AG09319 (cell line): ENCODE data around the gene LENEP.

Experiments used
- DNase-seq: peaks from one replicate; pipeline ENCODE4 v3.0.0-alpha.2; 2010; ENCODE audit warnings: low read depth; ENCODE audit errors: extremely low read depth
- TF ChIP-seq, protein P1 (sequence below): IDR thresholded peaks from 2 replicates; pipeline ENCODE4 v1.5.1; 2011; ENCODE audit warnings: low read depth, mild to moderate bottlenecking, inconsistent platforms, low read length, moderate library complexity

Gene LENEP

DNA sequence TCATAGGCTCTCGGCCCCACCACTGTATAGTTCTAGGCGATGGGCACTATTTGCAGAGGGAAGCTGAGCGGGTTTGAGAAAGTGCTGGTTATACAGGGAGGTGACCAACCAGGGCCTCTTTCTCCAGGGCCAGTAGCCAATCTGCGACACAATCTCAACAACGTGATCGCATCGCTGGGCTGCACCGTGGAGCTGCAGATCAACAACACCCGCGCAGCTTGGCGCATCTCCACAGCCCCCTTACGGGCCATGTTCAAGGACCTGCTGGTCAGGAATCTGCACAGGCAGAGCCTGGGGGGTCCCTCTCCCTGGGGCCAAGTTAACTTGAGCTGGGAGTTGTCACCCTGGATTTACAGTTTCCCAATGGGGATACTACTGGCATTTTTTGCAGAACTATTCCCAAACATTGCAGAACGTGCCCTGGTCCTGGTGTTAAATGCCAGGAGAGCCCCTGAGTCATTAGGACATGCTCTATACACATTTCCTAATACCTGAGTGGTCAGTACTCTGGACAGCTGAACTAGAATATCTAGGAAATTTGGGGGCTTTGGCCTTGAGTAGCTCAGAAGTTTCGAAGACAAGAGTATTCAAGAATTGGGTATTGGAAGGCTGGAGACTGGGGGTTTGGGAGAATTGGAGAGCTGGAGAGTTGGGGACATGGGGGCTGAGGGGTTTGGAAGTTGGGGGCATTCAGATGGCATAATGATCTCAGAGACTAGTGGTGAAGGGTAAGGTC lies 47.1 kb downstream of the LENEP start:
- TF ChIP-seq, protein P1, sequence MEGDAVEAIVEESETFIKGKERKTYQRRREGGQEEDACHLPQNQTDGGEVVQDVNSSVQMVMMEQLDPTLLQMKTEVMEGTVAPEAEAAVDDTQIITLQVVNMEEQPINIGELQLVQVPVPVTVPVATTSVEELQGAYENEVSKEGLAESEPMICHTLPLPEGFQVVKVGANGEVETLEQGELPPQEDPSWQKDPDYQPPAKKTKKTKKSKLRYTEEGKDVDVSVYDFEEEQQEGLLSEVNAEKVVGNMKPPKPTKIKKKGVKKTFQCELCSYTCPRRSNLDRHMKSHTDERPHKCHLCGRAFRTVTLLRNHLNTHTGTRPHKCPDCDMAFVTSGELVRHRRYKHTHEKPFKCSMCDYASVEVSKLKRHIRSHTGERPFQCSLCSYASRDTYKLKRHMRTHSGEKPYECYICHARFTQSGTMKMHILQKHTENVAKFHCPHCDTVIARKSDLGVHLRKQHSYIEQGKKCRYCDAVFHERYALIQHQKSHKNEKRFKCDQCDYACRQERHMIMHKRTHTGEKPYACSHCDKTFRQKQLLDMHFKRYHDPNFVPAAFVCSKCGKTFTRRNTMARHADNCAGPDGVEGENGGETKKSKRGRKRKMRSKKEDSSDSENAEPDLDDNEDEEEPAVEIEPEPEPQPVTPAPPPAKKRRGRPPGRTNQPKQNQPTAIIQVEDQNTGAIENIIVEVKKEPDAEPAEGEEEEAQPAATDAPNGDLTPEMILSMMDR: no peak
- DNase-seq: no peak

DNA sequence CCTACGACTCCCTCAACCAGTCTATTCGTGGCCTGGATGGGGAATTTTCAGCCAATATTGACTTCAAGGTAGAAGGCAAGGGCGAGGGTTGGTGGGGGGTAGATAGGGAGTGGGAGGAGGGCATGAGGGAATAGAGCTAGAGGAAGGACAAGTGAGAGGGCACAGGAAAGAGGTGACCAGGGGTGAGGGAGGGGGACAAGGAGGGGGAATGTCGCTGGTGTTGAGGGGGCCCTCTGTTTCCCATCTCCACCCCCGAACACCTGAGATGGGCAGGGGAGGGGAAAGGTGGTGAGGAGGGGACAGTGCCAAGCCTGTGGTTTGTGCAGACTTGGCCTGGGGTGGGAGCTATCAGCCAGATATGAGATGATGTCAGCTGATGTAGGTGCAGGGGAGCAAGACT lies 49.4 kb downstream of the LENEP start:
- TF ChIP-seq, protein P1: no peak

DNA sequence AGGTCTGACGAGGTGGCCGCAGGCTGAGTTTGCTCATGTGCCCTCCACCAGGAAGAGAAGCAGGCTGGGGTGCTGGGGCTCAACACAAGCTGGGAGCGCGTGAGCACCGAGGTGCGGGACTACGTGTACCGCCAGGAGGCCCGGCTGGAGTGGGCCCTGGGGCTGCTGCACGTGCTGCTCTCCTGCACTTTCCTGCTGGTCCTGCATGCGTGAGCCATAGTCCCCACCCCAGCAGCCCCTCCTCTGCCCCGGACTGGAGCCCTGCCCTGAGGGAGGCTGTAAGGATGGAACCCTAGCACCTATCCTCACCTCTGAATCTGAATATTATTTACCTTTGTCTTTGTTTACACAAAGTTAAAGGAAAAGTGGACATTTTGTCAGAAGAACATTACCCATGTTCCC lies 49.9 kb downstream of the LENEP start:
- TF ChIP-seq, protein P1: no peak
- no peak for DNase-seq

More for the DNA sequence above, 49.4 kb downstream of the LENEP start:
- DNase-seq: no peak

DNA sequence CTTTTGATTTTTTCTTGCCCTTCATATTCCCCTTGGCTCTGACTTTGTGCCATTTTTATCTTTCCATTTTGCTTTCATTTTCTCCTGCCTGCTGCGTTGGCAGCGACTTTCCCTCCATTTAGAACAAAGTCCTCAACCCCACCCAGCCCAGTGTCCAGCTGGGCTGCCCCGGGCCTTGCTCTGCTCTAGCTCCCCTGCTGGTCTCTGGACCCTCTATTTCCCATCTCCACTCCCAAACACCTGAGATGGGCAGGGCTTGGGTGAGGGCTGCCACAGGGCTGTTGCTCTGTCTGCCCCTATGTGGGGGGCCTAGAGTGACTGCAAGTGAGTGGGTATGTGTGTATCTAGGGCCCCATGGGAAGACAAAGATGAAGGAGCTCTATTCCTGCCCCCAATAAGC lies 50.4 kb downstream of the LENEP start:
- no peak for DNase-seq
- TF ChIP-seq, protein P1: no peak
